GM18526 (cell line): Measurements from ENCODE around the gene AP5Z1.

Experiments
- POLR2A ChIP-seq: IDR thresholded peaks from 3 replicates; pipeline ENCODE4 v1.6.1; 2011; ENCODE audit not compliant: insufficient read length; ENCODE audit errors: extremely low read depth

AP5Z1 gene

DNA sequence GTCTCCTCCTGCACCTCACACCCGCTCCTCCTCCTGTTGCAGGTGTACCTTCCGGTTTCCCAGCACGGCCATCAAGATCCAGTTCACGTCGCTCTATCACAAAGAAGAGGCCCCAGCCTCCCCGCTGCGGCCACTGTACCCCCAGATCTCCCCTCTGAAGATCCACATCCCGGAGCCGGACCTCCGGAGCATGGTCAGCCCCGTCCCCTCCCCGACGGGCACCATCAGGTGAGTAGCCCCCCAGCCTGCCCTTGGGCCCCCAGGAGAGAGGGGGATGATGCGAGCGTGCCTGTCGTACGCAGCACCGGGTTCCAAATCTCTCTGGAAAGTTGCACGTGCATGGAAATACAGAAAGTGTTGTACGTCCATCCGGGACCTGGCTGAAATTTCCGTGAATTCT is 34.6 kb upstream of the AP5Z1 start:
- TF ChIP-seq POLR2A = no peak

GRCh38 chr7:4742051-4742573 is 33.3 kb upstream of the AP5Z1 start:
- TF ChIP-seq POLR2A = no peak

- no peak for TF ChIP-seq POLR2A
These were observed 32.6 kb upstream of the AP5Z1 start for GRCh38 chr7:4742852-4743251.

DNA sequence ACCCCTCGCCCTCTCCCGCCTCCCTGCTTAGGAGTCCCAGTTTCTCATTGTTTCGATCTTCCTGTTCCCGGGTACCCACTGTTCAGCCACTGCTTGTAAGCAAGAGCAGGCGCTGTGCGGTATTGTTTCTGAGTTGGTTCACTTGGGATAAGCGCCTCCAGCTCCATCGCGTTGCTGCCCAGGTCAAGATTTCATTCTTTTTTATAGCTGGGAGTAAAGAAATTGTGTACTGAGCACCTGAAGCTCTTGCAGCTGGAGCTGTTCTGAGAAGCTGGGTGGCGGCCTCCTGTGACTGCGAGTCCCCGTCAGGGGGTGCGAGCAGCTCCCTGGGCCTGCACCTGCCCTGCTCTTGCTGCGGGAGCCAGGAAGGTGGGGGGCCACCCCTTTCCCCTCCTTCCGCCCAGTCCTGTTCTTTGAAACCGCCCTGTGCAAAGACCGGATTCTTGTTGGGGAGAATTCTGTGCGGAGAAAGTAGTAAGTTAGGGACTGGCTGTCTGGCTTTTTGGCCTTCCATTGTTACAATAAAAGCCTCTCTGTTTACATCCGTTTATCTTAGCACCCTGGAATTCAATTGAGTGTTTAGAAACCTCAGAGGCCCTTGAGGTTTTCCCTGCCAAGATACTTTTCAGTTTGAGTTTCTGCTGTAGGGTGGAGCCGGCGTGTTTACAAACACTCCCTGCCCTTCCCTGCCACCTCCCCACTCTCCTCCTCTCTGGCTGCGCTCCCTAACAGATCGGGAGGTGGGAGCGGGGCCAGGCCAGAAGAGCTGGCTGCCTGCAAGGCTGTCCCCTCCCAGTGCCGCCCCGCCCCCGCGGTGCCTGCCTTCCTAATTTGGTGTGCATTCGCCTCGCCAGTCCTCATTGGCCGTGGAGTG is 30.8 kb upstream of the AP5Z1 start:
- peak; percentile 46 for TF ChIP-seq POLR2A

DNA sequence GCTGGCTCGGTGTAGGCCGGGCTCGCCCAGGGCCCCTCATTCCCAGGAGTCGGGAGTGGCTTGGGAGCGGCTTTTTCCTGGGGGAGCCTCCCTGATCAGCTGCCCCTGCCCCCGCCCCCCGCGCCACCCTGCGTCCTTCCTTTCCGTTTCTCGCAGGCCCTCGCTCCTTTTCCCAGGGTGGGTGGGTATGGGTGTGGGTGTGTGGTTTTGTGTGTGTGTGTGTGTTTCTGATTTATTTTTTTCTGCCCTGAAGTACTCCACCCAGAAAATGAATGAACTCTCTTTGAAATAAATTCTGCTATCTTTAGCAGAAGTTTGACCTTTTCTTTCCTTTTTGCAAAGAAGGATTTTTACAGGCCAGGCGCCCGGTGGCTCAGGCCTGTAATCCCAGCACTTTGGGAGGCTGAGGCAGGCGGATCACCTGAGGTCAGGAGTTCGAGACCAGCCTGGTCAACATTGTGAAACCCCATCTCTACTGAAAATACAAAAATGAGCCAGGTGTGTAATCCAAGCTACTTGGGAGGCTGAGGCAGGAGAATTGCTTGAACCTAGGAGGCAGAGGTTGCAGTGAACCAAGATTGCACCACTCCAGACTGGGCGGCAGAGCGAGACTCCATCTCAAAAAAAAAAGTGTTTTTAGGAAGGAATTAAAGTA is 30.0 kb upstream of the AP5Z1 start:
- TF ChIP-seq POLR2A = no peak

DNA sequence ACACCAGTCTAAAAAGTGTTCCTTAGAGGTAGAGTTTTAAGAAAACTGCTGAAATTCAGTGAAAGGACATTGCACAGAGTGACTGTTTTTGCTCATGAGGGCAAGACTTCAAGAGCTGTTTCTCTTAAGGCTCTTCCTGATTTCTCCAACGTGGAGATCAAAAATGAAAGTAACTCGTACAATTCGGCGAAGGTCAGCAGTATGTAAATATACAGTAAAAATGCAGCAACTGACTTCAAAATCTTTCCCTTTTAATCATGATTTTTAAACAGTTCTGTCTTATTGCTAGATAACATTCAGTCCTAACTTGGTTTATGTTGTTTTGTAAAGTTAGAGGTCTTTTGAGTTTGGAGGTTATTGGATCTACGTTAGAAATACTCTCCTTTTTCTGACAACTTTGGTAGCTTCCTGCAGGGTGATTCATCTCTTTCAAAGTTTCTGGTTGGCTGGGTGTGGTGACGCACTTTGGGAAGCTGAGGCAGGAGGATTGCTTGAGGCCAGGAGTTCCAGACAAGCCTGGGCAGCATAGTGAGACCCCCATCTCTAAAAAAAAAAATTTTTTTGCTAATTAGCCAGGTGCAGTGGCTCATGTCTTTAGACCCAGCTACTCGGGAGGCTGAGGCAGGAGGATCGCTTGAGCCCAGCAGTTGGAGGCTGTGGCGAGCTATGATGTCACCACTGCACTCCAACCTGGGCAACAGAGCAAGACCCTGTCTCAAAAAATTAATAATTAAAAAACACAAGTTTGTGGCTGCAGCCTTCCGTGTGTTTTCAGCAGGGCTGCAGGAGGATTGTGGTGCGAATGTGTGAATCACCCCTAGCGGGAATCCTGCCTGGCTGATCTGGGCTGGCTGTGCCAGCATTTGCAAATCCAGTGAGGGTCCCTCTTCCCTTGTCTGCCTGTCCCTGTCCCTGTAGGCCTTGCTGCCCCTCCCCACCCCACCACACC is 29.2 kb upstream of the AP5Z1 start:
- TF ChIP-seq POLR2A = no peak

GRCh38 chr7:4747013-4747412 is 28.4 kb upstream of the AP5Z1 start:
- no peak for TF ChIP-seq POLR2A

GRCh38 chr7:4747746-4748145 is 27.7 kb upstream of the AP5Z1 start:
- no peak for TF ChIP-seq POLR2A

DNA sequence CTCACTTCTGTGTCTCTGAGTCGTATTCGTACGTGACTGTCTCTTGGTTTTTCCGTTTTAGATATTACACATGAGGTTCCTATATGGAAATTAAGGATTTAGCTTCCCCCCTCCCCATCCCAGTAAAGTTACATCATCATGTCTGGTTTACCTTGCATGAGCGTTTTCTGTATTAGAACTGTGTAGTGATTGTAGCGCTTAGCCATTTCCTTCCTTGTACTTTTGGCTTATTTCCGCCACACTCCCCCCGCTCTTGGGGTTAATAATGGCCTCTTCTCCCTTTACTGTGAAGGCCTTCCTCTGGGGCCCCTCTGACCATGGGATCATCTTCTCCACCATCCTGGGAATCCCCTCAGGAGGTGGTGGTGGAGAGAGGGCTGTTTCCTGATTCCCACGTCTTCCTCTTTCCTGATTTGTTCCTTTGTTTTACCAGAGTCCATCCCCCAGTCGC is 27.2 kb upstream of the AP5Z1 start:
- TF ChIP-seq POLR2A = no peak

DNA sequence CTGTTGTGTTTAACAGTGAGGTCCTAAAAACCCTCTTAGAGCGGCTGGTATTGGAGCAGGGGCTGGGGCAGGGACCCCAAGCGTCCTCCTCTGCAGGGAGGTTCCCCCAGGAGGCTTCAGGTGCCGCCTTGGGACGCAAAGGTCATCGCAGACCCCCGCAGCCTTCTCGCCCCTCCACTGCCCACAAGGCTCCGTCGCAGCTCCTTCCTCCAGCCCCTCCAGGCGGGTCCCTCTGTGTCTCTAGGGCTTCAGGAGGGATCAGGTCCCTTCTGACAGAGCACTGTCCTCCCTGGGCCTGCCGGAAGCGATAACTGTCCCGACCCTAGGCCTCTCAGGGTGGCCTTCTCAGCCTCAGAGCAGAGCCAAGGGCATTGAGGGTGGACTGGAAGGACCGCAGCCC is 26.1 kb upstream of the AP5Z1 start:
- no peak for TF ChIP-seq POLR2A

- TF ChIP-seq POLR2A = no peak
These were observed 25.6 kb upstream of the AP5Z1 start for GRCh38 chr7:4749798-4750197.

- no peak for TF ChIP-seq POLR2A
These were observed 23.9 kb upstream of the AP5Z1 start for GRCh38 chr7:4751398-4751947.

DNA sequence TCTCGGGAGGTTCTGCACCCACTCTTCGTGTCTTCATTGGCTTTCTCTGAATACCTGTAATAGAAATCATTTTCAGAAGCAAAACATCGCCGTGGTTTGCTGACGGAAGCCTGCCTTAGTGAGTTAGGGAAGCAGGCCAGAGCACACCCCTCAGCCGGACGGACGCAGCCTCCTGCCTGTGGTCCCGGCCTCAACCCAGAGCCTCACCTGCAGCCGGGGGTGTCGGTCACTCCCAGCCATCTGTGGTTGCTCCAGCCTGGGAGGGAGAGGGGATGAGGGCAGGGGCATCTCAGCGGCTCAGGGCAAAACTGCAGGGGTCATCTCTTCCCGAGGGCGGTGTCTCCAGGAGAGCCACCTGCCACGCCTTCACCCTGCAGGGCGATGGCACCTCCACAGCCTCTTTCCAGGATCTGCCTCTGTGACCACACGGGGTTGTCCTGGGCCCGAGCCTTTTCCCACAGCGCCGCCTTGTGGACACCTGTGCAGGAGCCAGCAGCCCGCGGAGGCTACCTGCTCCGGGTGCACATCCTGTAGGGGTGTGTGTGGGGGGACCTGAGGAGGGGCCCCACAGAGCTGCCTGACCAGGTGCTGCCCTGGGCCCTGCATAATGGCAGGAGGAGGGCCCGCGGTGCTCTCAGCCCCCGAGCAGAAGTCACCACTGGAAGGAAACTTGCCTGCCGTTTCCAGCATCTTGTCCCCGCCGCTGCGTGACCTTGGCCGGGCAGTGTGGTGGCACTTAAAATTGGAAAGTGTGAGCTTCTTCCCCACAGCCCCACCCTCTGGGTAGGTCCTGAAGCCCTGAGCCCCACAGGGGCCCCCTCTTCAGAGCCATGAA is 21.6 kb upstream of the AP5Z1 start:
- TF ChIP-seq POLR2A = no peak

DNA sequence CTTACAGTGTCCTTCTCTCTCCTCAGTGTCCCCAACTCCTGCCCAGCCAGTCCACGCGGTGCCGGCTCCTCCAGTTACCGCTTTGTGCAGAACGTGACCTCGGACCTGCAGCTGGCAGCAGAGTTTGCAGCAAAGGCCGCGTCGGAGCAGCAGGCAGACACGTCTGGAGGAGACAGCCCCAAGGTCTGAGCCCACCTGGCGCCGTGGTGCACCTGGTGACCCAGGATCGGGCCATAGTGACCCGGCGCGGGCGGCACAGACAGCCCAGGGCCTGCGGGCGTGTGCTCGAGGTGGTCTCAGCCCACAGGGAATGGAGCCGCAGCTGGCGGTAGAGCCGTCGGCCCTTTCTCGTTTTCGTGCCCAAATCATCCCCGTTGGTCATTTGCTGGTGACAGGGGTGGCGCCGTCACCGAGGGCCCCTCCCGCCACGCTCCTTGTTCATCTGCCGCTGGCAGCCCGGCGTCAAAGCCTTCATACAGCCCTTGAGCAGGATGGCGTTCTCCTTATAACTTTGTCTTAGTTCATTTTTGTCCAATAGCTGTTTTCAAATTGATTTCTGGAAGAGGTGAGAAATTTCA is 20.9 kb upstream of the AP5Z1 start:
- no peak for TF ChIP-seq POLR2A
